CD14-positive monocyte (primary cell): ENCODE data around the gene MT1X. TPM values are rescaled to one million over a fixed set of nuclear protein-coding genes. Genes with fewer than 3 reads are reported as not detected.

Experiments
- DNase-seq, 3 donors: peaks; one replicate each; pipeline ENCODE4 v3.0.0-alpha.2; 2011 to 2022
- H2AFZ ChIP-seq: 2 replicates; pipeline ENCODE4 v1.6.0; 2012; ENCODE audit warnings: mild to moderate bottlenecking, low read depth, low read length, inconsistent platforms; ENCODE audit not compliant: insufficient read depth, poor library complexity, severe bottlenecking
- H3K27ac ChIP-seq, 2 donors: 1 replicate in 1 of 2; 2 replicates in 1 of 2; pipeline ENCODE4 v1.5.1; 2012 to 2013; ENCODE audit warnings: low read length in 2 of 2, control low read depth in 1 of 2, inconsistent platforms in 1 of 2, low read depth in 1 of 2, mild to moderate bottlenecking in 1 of 2
- H3K27me3 ChIP-seq, 2 donors: one replicate each; pipeline versions ENCODE4 v1.6.0 to v1.6.1; 2011 to 2013; ENCODE audit warnings: low read length in 2 of 2; ENCODE audit not compliant: control insufficient read depth in 2 of 2, insufficient read depth in 2 of 2
- H3K36me3 ChIP-seq, 2 donors: replicated peaks in 1 of 2; 1 replicate in 1 of 2; 2 replicates in 1 of 2; pipeline versions ENCODE4 v1.5.1 to v1.6.1; 2012 to 2013; ENCODE audit warnings: low read length in 2 of 2, control low read depth in 1 of 2, inconsistent platforms in 1 of 2, mild to moderate bottlenecking in 1 of 2; ENCODE audit not compliant: insufficient read depth in 2 of 2, control insufficient read depth in 1 of 2
- H3K4me1 ChIP-seq, 2 donors: 1 replicate in 1 of 2; 2 replicates in 1 of 2; pipeline versions ENCODE4 v1.5.1 to v1.6.1; 2012 to 2013; ENCODE audit warnings: low read length in 2 of 2, control low read depth in 1 of 2, inconsistent platforms in 1 of 2, mild to moderate bottlenecking in 1 of 2, moderate library complexity in 1 of 2; ENCODE audit not compliant: insufficient read depth in 2 of 2, control insufficient read depth in 1 of 2
- H3K4me2 ChIP-seq: replicated peaks from 2 replicates; pipeline ENCODE3; 2012; ENCODE audit warnings: low read length, moderate library complexity, mild to moderate bottlenecking; ENCODE audit not compliant: poor library complexity, severe bottlenecking; ENCODE audit errors: extremely low read depth
- H3K4me3 ChIP-seq, 3 experiments: fragments of 200-600 bp in 1 of 3; sonication (generic) in 1 of 3; replicated peaks in 1 of 3; 1 replicate in 2 of 3; 2 replicates in 1 of 3; pipeline ENCODE4 v1.5.1; 2011 to 2013; ENCODE audit warnings: low read length in 3 of 3, mild to moderate bottlenecking in 3 of 3, control low read depth in 2 of 3, low read depth in 2 of 3, inconsistent platforms in 1 of 3, moderate library complexity in 1 of 3
- H3K79me2 ChIP-seq: 2 replicates; pipeline ENCODE4 v1.6.0; 2012; ENCODE audit warnings: mild to moderate bottlenecking, control low read depth, inconsistent platforms, low read length, moderate library complexity; ENCODE audit not compliant: insufficient read depth
- H3K9ac ChIP-seq: 2 replicates; pipeline ENCODE4 v1.6.0; 2017; ENCODE audit warnings: low read length, mild to moderate bottlenecking; ENCODE audit not compliant: insufficient read depth, poor library complexity, severe bottlenecking
- H3K9me3 ChIP-seq, 2 donors: replicated peaks in 1 of 2; 1 replicate in 1 of 2; 2 replicates in 1 of 2; pipeline versions ENCODE4 v1.5.1 to v1.6.1; 2012 to 2013; ENCODE audit warnings: low read length in 2 of 2, control low read depth in 1 of 2; ENCODE audit not compliant: control insufficient read depth in 1 of 2, insufficient read depth in 1 of 2
- H4K20me1 ChIP-seq: 2 replicates; pipeline ENCODE4 v1.6.0; 2012; ENCODE audit warnings: mild to moderate bottlenecking, low read length, control low read depth, moderate library complexity; ENCODE audit not compliant: insufficient read depth
- H3K27ac Mint-ChIP-seq, 7 donors: one replicate each; pipeline ENCODE4 v1.8.0; 2020; ENCODE audit warnings: mild to moderate bottlenecking in 7 of 7, mixed read lengths in 7 of 7, moderate library complexity in 6 of 7, inconsistent platforms in 2 of 7
- H3K27me3 Mint-ChIP-seq, 3 donors: one replicate each; pipeline ENCODE4 v1.8.0; 2021 to 2022; ENCODE audit warnings: low read depth in 3 of 3, mild to moderate bottlenecking in 3 of 3, mixed read lengths in 3 of 3, moderate library complexity in 3 of 3, inconsistent platforms in 1 of 3
- H3K36me3 Mint-ChIP-seq, 2 donors: one replicate each; pipeline ENCODE4 v1.8.0; 2020; ENCODE audit warnings: mixed read lengths in 2 of 2, inconsistent platforms in 1 of 2, mild to moderate bottlenecking in 1 of 2
- H3K4me1 Mint-ChIP-seq: one replicate; pipeline ENCODE4 v1.8.0; 2020; ENCODE audit warnings: mild to moderate bottlenecking, mixed read lengths
- H3K4me3 Mint-ChIP-seq, 2 donors: one replicate each; pipeline ENCODE4 v1.8.0; 2020; ENCODE audit warnings: mild to moderate bottlenecking in 2 of 2, mixed read lengths in 2 of 2, moderate library complexity in 1 of 2
- H3K9me3 Mint-ChIP-seq, 7 donors: one replicate each; pipeline ENCODE4 v1.8.0; 2020 to 2022; ENCODE audit warnings: mixed read lengths in 7 of 7, mild to moderate bottlenecking in 6 of 7, moderate library complexity in 6 of 7, inconsistent platforms in 2 of 7
- WGBS: methylation state at CpG from one replicate; pipeline ENCODE4 v1.1.5; 2013; ENCODE audit warnings: missing lambda C conversion rate; ENCODE audit not compliant: insufficient coverage; 5-methylcytosine and 5-hydroxymethylcytosine counted together
- intact Hi-C, 2 donors: fragments of 100-400 bp; cut with micrococcal nuclease; formaldehyde crosslinking; loops; one replicate each; pipeline versions ENCODE4 v1.15.0 to v1.15.1; 2023
- polyA plus RNA-seq, 3 donors: library from polyadenylated mRNA; depleted of rRNA in 1 of 3; unstranded in 2 of 3; stranded (reverse) in 1 of 3; fragments of 300-500 nt in 2 of 3; fragments of >200 nt in 1 of 3; fragmentation: Illumina TruSeq in 2 of 3; gene quantifications; 1 replicate in 2 of 3; 2 replicates in 1 of 3; pipeline ENCODE4 v1.2.3, GENCODE V29; 2012 to 2021
- TF ChIP-seq, protein P1 (sequence below): fragments of 200-600 bp; IDR thresholded peaks from one replicate; pipeline ENCODE4 v1.8.0; 2022; ENCODE audit warnings: antibody characterized with exemption, mild to moderate bottlenecking

The MT1X gene
- polyA plus RNA-seq, 3 donors: 34.5 to 87.9 (median 55.4) TPM

GRCh38 chr16:56700631-56701030 is 18.4 kb downstream of the MT1X start:
- Mint-ChIP-seq H3K27me3 (peaks cover 5 to 10% (median 6%) of the 10 kb centered on the region in 3 donors), H3K4me1 (peaks cover 12% of the 10 kb centered on the region), H3K9me3 (peaks cover 3 to 13% (median 8%) of the 10 kb centered on the region in 7 donors), H3K36me3 (no peaks in the 10 kb centered on the region), H3K4me3 (no peak overlapping the region), H3K27ac (peak overlapping the region in 1 of 7 donors; percentile 45)
- Histone ChIP-seq H3K4me3 (no peak overlapping the region), H3K4me1 (no peaks in the 10 kb centered on the region), H3K4me2 (no peak overlapping the region), H3K27ac (no peak overlapping the region), H3K27me3 (no peaks in the 10 kb centered on the region), H4K20me1 (no peaks in the 10 kb centered on the region), H2AFZ (no peak overlapping the region), H3K9me3 (peaks cover 0 to 8% of the 10 kb centered on the region in 2 donors), H3K36me3 (no peaks in the 10 kb centered on the region), H3K79me2 (no peaks in the 10 kb centered on the region), H3K9ac (no peak overlapping the region)
- intact Hi-C loops: loop anchor here (5.0 to 10.0 kb wide), 3 partner anchors 96 to 183 kb away; partner anchors contain the start of gene MT2A (in 2 of the 2)
- no peak for DNase-seq
- 100% methylated on average over 1 of the region's 1 CpG for WGBS
- TF ChIP-seq, protein P1, sequence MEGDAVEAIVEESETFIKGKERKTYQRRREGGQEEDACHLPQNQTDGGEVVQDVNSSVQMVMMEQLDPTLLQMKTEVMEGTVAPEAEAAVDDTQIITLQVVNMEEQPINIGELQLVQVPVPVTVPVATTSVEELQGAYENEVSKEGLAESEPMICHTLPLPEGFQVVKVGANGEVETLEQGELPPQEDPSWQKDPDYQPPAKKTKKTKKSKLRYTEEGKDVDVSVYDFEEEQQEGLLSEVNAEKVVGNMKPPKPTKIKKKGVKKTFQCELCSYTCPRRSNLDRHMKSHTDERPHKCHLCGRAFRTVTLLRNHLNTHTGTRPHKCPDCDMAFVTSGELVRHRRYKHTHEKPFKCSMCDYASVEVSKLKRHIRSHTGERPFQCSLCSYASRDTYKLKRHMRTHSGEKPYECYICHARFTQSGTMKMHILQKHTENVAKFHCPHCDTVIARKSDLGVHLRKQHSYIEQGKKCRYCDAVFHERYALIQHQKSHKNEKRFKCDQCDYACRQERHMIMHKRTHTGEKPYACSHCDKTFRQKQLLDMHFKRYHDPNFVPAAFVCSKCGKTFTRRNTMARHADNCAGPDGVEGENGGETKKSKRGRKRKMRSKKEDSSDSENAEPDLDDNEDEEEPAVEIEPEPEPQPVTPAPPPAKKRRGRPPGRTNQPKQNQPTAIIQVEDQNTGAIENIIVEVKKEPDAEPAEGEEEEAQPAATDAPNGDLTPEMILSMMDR: no peak

- no peak overlapping the region for H3K4me3 Mint-ChIP-seq
- H3K36me3 Mint-ChIP-seq: no peaks in the 10 kb centered on the region
These were observed 19.3 kb downstream of the MT1X start for GRCh38 chr16:56701534-56701933.

More at GRCh38 chr16:56701534-56701933, 19.3 kb downstream of the MT1X start:
- no peak for DNase-seq
- no CpG with 5 or more reads among the region's 7 CpGs for WGBS
- Histone ChIP-seq H4K20me1 (no peaks in the 10 kb centered on the region), H3K27me3 (no peaks in the 10 kb centered on the region), H3K9me3 (peaks cover 0 to 5% of the 10 kb centered on the region in 2 donors), H3K4me3 (no peak overlapping the region), H3K27ac (no peak overlapping the region), H3K4me2 (no peak overlapping the region), H3K36me3 (no peaks in the 10 kb centered on the region), H2AFZ (no peak overlapping the region), H3K4me1 (no peaks in the 10 kb centered on the region), H3K9ac (no peak overlapping the region), H3K79me2 (no peaks in the 10 kb centered on the region)
- Mint-ChIP-seq H3K9me3 (peaks cover 3 to 9% (median 7%) of the 10 kb centered on the region in 7 donors), H3K27me3 (peaks cover 5 to 10% (median 7%) of the 10 kb centered on the region in 3 donors), H3K4me1 (peaks cover 12% of the 10 kb centered on the region), H3K27ac (peak overlapping the region in 3 of 7 donors; percentile 6 to 75 (median 31))
- TF ChIP-seq, protein P1: no peak
- intact Hi-C loops: loop anchor here (5.0 to 10.0 kb wide), 3 partner anchors 97 to 184 kb away; partner anchors contain the start of gene MT2A (in 2 of the 2)
